Mesothelial cell of epicardium (in vitro differentiated cells): Measurements from ENCODE around the gene MYO5A. TPM values are rescaled to one million over a fixed set of nuclear protein-coding genes. Genes with fewer than 3 reads are reported as not detected.

Experiments
- DNase-seq, 2 experiments: peaks; one replicate each; pipeline ENCODE4 v3.0.0; 2021; ENCODE audit warnings: low spot score in 2 of 2; ENCODE audit not compliant: unreplicated experiment in 2 of 2
- H3K27ac Mint-ChIP-seq: 2 replicates; pipeline ENCODE4 v1.8.0; 2021; ENCODE audit warnings: mixed read lengths
- H3K27me3 Mint-ChIP-seq: 2 replicates; pipeline ENCODE4 v1.8.0; 2021; ENCODE audit warnings: low read depth, mixed read lengths
- H3K36me3 Mint-ChIP-seq: 2 replicates; pipeline ENCODE4 v1.8.0; 2021; ENCODE audit warnings: mixed read lengths
- H3K4me1 Mint-ChIP-seq: 2 replicates; pipeline ENCODE4 v1.8.0; 2021; ENCODE audit warnings: mixed read lengths
- H3K4me3 Mint-ChIP-seq: 2 replicates; pipeline ENCODE4 v1.8.0; 2021; ENCODE audit warnings: mild to moderate bottlenecking, moderate library complexity, mixed read lengths
- H3K9me3 Mint-ChIP-seq: 2 replicates; pipeline ENCODE4 v1.8.0; 2021; ENCODE audit warnings: mixed read lengths
- total RNA-seq: library from RNA; stranded (reverse); gene quantifications from 3 replicates; pipeline ENCODE4 v1.2.1, GENCODE V29; 2021
- TF ChIP-seq, protein P1 (sequence below): fragments of 200-600 bp; sonication (generic); IDR thresholded peaks from one replicate; pipeline ENCODE4 v1.5.0; 2021; ENCODE audit warnings: antibody characterized with exemption; ENCODE audit not compliant: unreplicated experiment

Gene MYO5A
- total RNA-seq, 1 donor from 2014 or later = 14.4 TPM

DNA sequence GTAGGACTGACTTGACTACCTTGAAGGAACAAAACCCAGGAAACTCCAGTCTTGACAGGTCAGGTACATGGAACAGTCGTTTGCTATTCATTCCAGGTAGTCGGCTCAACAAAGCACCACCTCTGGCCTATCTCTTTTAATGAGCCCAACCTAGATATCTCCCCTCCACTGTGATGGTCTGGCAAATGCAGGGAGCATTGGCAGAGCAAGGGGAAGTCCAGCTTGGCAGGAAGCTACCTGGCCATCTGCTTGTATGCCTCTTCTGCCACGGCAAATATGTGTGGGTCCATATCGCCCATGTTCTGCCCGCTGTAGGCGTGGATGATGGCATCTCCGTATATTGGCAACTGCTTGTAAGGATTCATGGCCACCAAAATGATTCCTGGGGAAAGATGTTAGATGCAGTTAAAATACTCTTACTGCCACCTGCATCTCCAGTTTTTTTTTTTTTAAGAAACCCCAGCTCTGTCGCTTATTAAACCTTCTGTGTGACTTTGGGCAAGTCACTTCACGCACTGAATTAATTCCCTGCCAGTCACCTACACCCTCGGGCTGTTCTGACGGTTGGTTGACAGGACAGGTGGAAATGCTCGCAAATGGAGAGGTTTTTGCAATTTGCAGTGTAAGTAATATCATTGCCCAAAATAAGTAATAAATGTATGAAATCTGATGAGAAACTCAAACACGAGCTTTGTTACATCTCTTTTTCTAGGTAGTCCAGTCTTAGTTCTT lies 249.9 kb downstream of the MYO5A start:
- DNase-seq = no peak
- Mint-ChIP-seq H3K27ac (no peak overlapping the region), H3K27me3 (no peaks in the 10 kb centered on the region), H3K9me3 (no peaks in the 10 kb centered on the region), H3K36me3 (peaks cover 12% of the 10 kb centered on the region), H3K4me3 (no peak overlapping the region), H3K4me1 (no peaks in the 10 kb centered on the region)
- TF ChIP-seq, protein P1, sequence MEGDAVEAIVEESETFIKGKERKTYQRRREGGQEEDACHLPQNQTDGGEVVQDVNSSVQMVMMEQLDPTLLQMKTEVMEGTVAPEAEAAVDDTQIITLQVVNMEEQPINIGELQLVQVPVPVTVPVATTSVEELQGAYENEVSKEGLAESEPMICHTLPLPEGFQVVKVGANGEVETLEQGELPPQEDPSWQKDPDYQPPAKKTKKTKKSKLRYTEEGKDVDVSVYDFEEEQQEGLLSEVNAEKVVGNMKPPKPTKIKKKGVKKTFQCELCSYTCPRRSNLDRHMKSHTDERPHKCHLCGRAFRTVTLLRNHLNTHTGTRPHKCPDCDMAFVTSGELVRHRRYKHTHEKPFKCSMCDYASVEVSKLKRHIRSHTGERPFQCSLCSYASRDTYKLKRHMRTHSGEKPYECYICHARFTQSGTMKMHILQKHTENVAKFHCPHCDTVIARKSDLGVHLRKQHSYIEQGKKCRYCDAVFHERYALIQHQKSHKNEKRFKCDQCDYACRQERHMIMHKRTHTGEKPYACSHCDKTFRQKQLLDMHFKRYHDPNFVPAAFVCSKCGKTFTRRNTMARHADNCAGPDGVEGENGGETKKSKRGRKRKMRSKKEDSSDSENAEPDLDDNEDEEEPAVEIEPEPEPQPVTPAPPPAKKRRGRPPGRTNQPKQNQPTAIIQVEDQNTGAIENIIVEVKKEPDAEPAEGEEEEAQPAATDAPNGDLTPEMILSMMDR = no peak

DNA sequence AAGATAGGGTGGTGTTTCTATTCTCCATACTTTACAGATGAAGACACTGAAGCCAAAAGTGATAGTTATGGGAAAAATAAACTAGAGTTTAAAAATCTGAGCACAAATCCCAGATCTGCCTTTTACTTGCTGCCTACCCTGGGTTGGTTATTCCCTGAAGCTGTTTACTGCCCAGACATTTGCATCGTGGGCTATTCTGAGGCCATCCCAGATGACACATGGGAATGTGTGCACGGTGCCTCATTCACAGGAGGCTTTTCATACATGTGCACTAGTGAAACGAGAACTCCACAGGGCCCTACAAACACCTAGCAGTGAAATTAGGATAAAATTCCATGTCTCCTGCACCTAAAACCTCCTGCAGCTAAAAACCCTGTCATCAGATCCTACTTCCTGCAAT lies 250.5 kb downstream of the MYO5A start:
- Mint-ChIP-seq H3K27me3 (no peaks in the 10 kb centered on the region), H3K4me1 (no peaks in the 10 kb centered on the region), H3K4me3 (no peak overlapping the region), H3K9me3 (no peaks in the 10 kb centered on the region), H3K36me3 (peaks cover 12% of the 10 kb centered on the region), H3K27ac (no peak overlapping the region)
- DNase-seq = no peak
- TF ChIP-seq, protein P1 = no peak

DNA sequence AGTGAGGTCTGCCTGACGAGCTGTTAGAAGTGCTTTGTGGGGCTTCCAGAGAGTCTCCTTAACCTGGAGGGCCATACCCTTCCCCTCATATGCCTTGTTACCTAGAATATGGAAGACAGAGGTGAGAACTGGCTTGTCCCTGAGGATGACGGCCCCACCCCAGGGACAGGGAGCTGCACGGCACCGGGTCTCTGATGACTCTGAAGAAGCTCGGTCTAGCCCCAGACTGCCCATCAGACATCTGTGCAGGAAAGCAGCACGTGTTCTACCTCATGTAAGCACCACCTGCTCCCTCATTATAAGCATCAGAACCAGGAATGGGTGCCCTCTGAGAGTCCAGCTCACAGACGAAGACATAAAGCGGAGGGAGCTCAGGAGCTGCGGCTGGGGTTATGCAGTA lies 251.1 kb downstream of the MYO5A start:
- no peak overlapping the region for H3K4me3 Mint-ChIP-seq
- TF ChIP-seq, protein P1 = no peak
- H3K9me3 Mint-ChIP-seq = no peaks in the 10 kb centered on the region
- H3K4me1 Mint-ChIP-seq = no peaks in the 10 kb centered on the region
- no peak for DNase-seq
- H3K36me3 Mint-ChIP-seq = peaks cover 12% of the 10 kb centered on the region
- no peak overlapping the region for H3K27ac Mint-ChIP-seq
- no peaks in the 10 kb centered on the region for H3K27me3 Mint-ChIP-seq

DNA sequence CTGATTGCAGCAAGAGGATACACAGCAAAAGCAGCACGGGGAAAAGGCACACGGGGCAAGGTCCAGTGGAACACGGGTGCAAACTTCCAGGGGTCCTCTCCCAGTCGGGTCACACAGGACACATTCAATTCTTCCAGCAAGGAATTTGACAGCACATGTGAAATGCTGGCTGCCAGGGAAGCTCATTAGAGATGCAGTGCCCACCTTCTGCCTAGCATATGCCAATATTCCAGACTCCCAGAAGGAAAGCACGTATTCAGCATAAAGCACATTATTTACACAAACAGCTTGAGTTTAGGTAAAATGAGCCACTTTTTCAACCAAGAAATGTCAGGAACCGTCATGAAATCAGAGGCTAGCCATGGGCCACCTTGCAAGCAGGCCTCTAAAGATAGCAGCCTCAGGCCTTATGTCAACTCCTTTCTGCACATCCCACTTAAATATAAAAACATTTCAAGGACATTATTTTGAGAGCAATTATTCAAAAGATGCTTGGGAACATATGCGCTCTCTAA lies 252.4 kb downstream of the MYO5A start:
- TF ChIP-seq, protein P1 = no peak
- Mint-ChIP-seq H3K4me1 (no peaks in the 10 kb centered on the region), H3K36me3 (peaks cover 20% of the 10 kb centered on the region), H3K27me3 (no peaks in the 10 kb centered on the region), H3K27ac (no peak overlapping the region), H3K4me3 (no peak overlapping the region), H3K9me3 (no peaks in the 10 kb centered on the region)
- DNase-seq = no peak

DNA sequence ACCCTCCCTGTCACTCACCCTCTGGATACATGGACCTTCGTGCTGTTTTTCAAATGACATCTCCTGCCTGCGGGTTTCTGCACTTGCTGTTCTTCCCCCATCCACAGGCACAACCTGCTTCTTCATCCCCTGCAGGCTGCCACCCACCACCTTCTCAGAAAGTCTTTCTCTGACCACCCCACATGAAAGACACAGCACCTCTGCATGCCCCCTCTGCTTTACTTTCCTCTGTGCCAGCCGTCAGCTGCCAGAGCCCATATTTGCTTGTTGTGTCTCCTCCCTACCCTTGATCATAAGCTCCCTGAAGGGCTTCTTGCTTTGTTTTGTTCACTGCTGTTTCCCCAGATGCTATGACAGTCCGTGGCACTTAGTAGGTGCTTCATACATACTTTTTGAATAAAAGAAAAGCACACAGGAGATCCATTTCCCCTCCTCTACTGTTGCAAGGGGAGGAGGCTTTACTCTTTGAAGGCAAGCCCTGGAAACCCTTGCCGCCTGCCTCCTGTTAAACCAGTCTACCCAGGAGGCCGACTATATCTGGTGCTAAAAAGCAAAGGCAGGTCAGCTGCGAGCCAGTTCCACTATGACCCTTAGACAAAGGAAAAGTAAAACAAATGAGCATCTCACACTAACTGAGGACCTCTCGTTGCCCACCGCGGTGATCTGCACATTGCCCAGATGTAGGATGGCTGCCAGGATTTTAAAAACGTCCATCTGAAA lies 265.0 kb downstream of the MYO5A start:
- peaks cover 6% of the 10 kb centered on the region for H3K36me3 Mint-ChIP-seq
- H3K27me3 Mint-ChIP-seq = no peaks in the 10 kb centered on the region
- DNase-seq = no peak
- H3K27ac Mint-ChIP-seq = no peak overlapping the region
- H3K4me1 Mint-ChIP-seq = peaks cover 14% of the 10 kb centered on the region
- no peaks in the 10 kb centered on the region for H3K9me3 Mint-ChIP-seq
- no peak overlapping the region for H3K4me3 Mint-ChIP-seq
- TF ChIP-seq, protein P1 = no peak
